K562 (cell line): ENCODE measurements around the gene UTS2R. TPM values are rescaled to one million over a fixed set of nuclear protein-coding genes. Genes with fewer than 3 reads are reported as not detected.

Experiments used
- ARID3B ChIP-seq: fragments of 250-450 bp; sonication (Bioruptor Pico); IDR thresholded peaks from 2 replicates; pipeline ENCODE4 v1.4.0; 2020; ENCODE audit warnings: borderline replicate concordance
- ARNT ChIP-seq, 2 experiments: fragments of 450-650 bp; IDR thresholded peaks; 2 replicates each; pipeline ENCODE4 v1.6.1; 2016; ENCODE audit warnings: mild to moderate bottlenecking in 1 of 2
- E2F3 ChIP-seq: fragments of 250-450 bp; sonication (Bioruptor Pico); IDR thresholded peaks from 2 replicates; pipeline ENCODE4 v1.4.0; 2020; ENCODE audit warnings: mild to moderate bottlenecking
- FOXA1 ChIP-seq: fragments of 450-650 bp; IDR thresholded peaks from 2 replicates; pipeline ENCODE4 v1.6.1; 2016; ENCODE audit warnings: mild to moderate bottlenecking, borderline replicate concordance
- GABPA ChIP-seq: fragments of 200-800 bp; sonication (Bioruptor generic); conservative IDR thresholded peaks from 2 replicates; pipeline ENCODE4 v1.6.1; 2016; ENCODE audit warnings: low read depth, missing genetic modification characterization, missing compliant biosample characterization
- GTF2A2 ChIP-seq: IDR thresholded peaks from 2 replicates; pipeline ENCODE4 v1.6.1; 2016; ENCODE audit warnings: mild to moderate bottlenecking, missing genetic modification characterization, missing compliant biosample characterization
- HES1 ChIP-seq: fragments of 450-650 bp; IDR thresholded peaks from 2 replicates; pipeline ENCODE4 v1.6.1; 2016; ENCODE audit warnings: low read depth, mild to moderate bottlenecking, moderate library complexity
- KDM5B ChIP-seq: fragments of 200-600 bp; sonication (generic); IDR thresholded peaks from 2 replicates; pipeline ENCODE4 v1.6.1; 2012; ENCODE audit warnings: low read depth, mild to moderate bottlenecking, moderate library complexity, low read length, control low read depth, inconsistent platforms; ENCODE audit not compliant: insufficient replicate concordance
- NRF1 ChIP-seq, 2 experiments: fragments of 450-650 bp; IDR thresholded peaks in 1 of 2; conservative IDR thresholded peaks in 1 of 2; 2 replicates each; pipeline ENCODE4 v1.6.1; 2014; ENCODE audit warnings: mild to moderate bottlenecking in 2 of 2
- POLR3G ChIP-seq: IDR thresholded peaks from 2 replicates; pipeline ENCODE4 v1.6.1; 2011; ENCODE audit not compliant: insufficient read length, insufficient replicate concordance; ENCODE audit errors: extremely low read depth
- PTTG1 ChIP-seq: fragments of 450-650 bp; IDR thresholded peaks from 2 replicates; pipeline ENCODE4 v1.6.1; 2016; ENCODE audit warnings: low read depth, mild to moderate bottlenecking, missing genetic modification characterization, missing compliant biosample characterization
- SLC30A9 ChIP-seq: fragments of 250-450 bp; sonication (Bioruptor Pico); IDR thresholded peaks from 2 replicates; pipeline ENCODE4 v1.8.0; 2022; ENCODE audit warnings: mild to moderate bottlenecking, moderate library complexity
- SMAD3 ChIP-seq: fragments of 450-650 bp; formaldehyde crosslinking; conservative IDR thresholded peaks from 2 replicates; pipeline ENCODE4 v1.4.0; 2020; ENCODE audit warnings: mild to moderate bottlenecking
- SREBF1 ChIP-seq: fragments of 150-350 bp; IDR thresholded peaks from 2 replicates; pipeline ENCODE4 v1.6.1; 2014; ENCODE audit warnings: antibody characterized with exemption, low read depth, low read length, borderline replicate concordance
- STAT5B ChIP-seq: fragments of 250-450 bp; sonication (Bioruptor Pico); IDR thresholded peaks from 2 replicates; pipeline ENCODE4 v1.8.0; 2021; ENCODE audit warnings: mild to moderate bottlenecking, inconsistent platforms
- TRIM24 ChIP-seq, 2 experiments: fragments of 450-650 bp; IDR thresholded peaks; 2 replicates each; pipeline ENCODE4 v1.6.1; 2016
- ZNF124 ChIP-seq: sonication (generic); formaldehyde crosslinking; IDR thresholded peaks from 2 replicates; pipeline ENCODE4 v1.8.1; 2022; ENCODE audit warnings: missing genetic modification reagents
- ZNF445 ChIP-seq: fragments of 250-450 bp; sonication (Bioruptor Pico); IDR thresholded peaks from 2 replicates; pipeline ENCODE4 v1.4.0; 2020; ENCODE audit warnings: low read depth, mild to moderate bottlenecking, moderate library complexity
- ZNF586 ChIP-seq: fragments of 450-650 bp; formaldehyde crosslinking; conservative IDR thresholded peaks from 2 replicates; pipeline ENCODE4 v1.4.0; 2020; ENCODE audit warnings: mild to moderate bottlenecking, moderate library complexity
- ZNF785 ChIP-seq: fragments of 250-450 bp; sonication (Bioruptor Pico); IDR thresholded peaks from 2 replicates; pipeline ENCODE4 v1.4.0; 2020; ENCODE audit warnings: mild to moderate bottlenecking
- ZNF830 ChIP-seq: fragments of 250-450 bp; sonication (Bioruptor Pico); IDR thresholded peaks from 2 replicates; pipeline ENCODE4 v1.5.0; 2021; ENCODE audit warnings: mild to moderate bottlenecking
- polyA plus RNA-seq, 8 experiments: library from polyadenylated mRNA; depleted of rRNA in 4 of 8; stranded (reverse) in 5 of 8; unstranded in 3 of 8; fragments of >200 nt; fragmentation: Nextera tagmentation in 2 of 8; fragmentation: Illumina TruSeq in 1 of 8; extraction: Ambion mirVana in 2 of 8; extraction: Trizol in 1 of 8; gene quantifications; 2 replicates each; pipeline versions ENCODE4 v1.2.1 to v1.2.3, GENCODE V29; 2011 to 2014; ENCODE audit warnings: inconsistent platforms in 1 of 8, missing spikeins in 1 of 8
- total RNA-seq, 7 experiments: library from RNA; depleted of rRNA in 6 of 7; stranded (reverse); fragments of >200 nt in 6 of 7; fragmentation: Illumina TruSeq in 2 of 7; extraction: Trizol in 2 of 7; gene quantifications; 2 replicates each; pipeline versions ENCODE4 v1.2.1 to v1.2.3, GENCODE V29; 2011 to 2021; ENCODE audit warnings: low replicate concordance in 1 of 7
- TF ChIP-seq, protein P1 (sequence below), 2 experiments: IDR thresholded peaks in 1 of 2; conservative IDR thresholded peaks in 1 of 2; 2 replicates each; pipeline ENCODE4 v1.6.1; 2016; ENCODE audit warnings: low read depth in 2 of 2, mild to moderate bottlenecking in 1 of 2, missing compliant biosample characterization in 1 of 2, missing genetic modification characterization in 1 of 2, moderate library complexity in 1 of 2
- TF ChIP-seq, protein P2 (sequence below): sonication (generic); formaldehyde crosslinking; IDR thresholded peaks from 2 replicates; pipeline ENCODE4 v1.8.0; 2022; ENCODE audit warnings: missing genetic modification reagents, mild to moderate bottlenecking, moderate library complexity, borderline replicate concordance

The UTS2R gene
- total and polyA plus RNA-seq, 9 of the 15 experiments (the other 6 are each of a cell fraction or from before 2014, with no cell fraction given): 0.22 TPM; not detected in 8

DNA sequence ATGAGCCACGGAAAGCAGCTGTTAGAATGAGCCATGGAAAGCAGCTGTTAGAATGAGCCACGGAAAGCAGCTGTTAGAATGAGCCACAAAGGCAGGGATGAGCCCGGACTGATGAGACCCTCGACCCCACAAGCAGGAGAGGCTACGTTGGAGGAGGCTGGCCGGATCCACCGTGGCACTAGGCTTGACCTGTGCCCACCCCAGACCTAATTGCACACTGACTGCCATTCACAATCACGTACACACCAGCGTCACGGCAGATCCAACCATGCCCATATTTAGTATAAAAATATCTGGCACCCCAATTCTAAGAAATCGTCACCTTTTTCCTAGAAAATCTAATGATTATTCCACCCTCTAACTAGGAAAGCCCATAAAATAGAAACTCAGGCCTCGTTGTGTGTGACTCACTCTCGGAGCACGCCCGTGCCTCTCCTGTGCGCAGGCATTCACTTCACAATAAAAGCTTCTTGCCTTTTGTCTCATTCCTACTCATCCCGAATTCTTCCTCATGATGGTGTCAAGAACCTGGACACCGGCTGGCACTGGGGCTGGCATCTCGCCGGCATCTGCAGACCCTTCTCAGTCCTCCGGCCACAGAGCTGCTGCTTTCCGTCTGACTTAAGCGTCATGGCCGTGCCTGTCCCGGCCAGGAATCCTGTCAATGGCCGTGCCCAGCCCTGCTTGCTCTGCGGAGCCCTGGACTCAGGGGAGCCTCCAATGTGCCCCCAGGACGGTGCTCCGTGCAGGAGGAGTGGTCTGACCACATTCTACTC, 32.5 kb upstream of the UTS2R start (continued):
- no peak for TF ChIP-seq ARID3B (CRISPR knock-in tag)
- TF ChIP-seq ZNF445: no peak
- no peak for TF ChIP-seq GTF2A2 (tag)
- TF ChIP-seq SREBF1: no peak
- no peak for TF ChIP-seq PTTG1 (tag)
- TF ChIP-seq, protein P1, sequence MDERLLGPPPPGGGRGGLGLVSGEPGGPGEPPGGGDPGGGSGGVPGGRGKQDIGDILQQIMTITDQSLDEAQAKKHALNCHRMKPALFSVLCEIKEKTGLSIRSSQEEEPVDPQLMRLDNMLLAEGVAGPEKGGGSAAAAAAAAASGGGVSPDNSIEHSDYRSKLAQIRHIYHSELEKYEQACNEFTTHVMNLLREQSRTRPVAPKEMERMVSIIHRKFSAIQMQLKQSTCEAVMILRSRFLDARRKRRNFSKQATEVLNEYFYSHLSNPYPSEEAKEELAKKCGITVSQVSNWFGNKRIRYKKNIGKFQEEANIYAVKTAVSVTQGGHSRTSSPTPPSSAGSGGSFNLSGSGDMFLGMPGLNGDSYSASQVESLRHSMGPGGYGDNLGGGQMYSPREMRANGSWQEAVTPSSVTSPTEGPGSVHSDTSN (CRISPR knock-in tag; IDR thresholded peaks at IDR 0.05; ENCODE audit: low read depth): no peak
- TF ChIP-seq, protein P1 (tag; conservative IDR thresholded peaks at IDR 0.05; ENCODE audit: low read depth): no peak
- TF ChIP-seq, protein P2, sequence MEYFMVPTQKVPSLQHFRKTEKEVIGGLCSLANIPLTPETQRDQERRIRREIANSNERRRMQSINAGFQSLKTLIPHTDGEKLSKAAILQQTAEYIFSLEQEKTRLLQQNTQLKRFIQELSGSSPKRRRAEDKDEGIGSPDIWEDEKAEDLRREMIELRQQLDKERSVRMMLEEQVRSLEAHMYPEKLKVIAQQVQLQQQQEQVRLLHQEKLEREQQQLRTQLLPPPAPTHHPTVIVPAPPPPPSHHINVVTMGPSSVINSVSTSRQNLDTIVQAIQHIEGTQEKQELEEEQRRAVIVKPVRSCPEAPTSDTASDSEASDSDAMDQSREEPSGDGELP (CRISPR knock-in tag): peak; percentile 98
- no peak for TF ChIP-seq ZNF830 (CRISPR knock-in tag)
- no peak for TF ChIP-seq POLR3G
- no peak for TF ChIP-seq ZNF586 (CRISPR knock-in tag)
- 0 out of 2 replicates have a peak, but pooled peaks have one; percentile 56 for TF ChIP-seq HES1
- TF ChIP-seq TRIM24 (IDR thresholded peaks at IDR 0.05): peak in 1 of 2 experiments; percentile 41; a peak in 1 of 4 replicates
- no peak for TF ChIP-seq STAT5B (CRISPR knock-in tag)
- TF ChIP-seq ZNF124 (CRISPR knock-in tag): no peak
- no peak for TF ChIP-seq SLC30A9
- TF ChIP-seq ARNT (IDR thresholded peaks at IDR 0.05): no peak
- TF ChIP-seq KDM5B: peak; percentile 76
- no peak for TF ChIP-seq FOXA1
- TF ChIP-seq SMAD3: 0 out of 2 replicates have a peak, but pooled peaks have one; percentile 67
- 0 out of 2 replicates have a peak, but pooled peaks have one; percentile 23 for TF ChIP-seq E2F3 (CRISPR knock-in tag)
- peak; percentile 80 to 83 for TF ChIP-seq NRF1 (conservative IDR thresholded peaks at IDR 0.05 in 1 of 2, IDR thresholded peaks at IDR 0.05 in 1 of 2)
- TF ChIP-seq ZNF785: no peak
- 0 out of 2 replicates have a peak, but pooled peaks have one; percentile 35 for TF ChIP-seq GABPA (tag)
